ENCODE measurements around the gene DCP1B. TPM values are rescaled to one million over a fixed set of nuclear protein-coding genes. Genes with fewer than 3 reads are reported as not detected.

The DCP1B gene
- total RNA-seq, 1 donor from 2014 or later: 23.3 TPM

GRCh38 chr12:1994429-1995143, 9.7 kb downstream of the DCP1B start:
- TF ChIP-seq CTCF (IDR thresholded peaks at IDR 0.05): no peak
- H3K27me3 ChIP-seq: no peaks in the 10 kb centered on the region
- intact Hi-C loops (cut with DNase I): no loop called here
- peaks cover 8 to 30% of the 10 kb centered on the region in 2 donors for H3K36me3 ChIP-seq
- H3K27ac ChIP-seq: no peak overlapping the region
- no peaks in the 10 kb centered on the region for H3K9me3 ChIP-seq
- no peak for DNase-seq (ENCODE audit: low spot score in 2 of 2)
- H3K4me3 ChIP-seq: no peak overlapping the region
- peaks cover 0 to 2% of the 10 kb centered on the region in 2 donors for H3K4me1 ChIP-seq

- no peak overlapping the region for H3K27ac ChIP-seq
- no peaks in the 10 kb centered on the region for H3K27me3 ChIP-seq
- intact Hi-C loops (cut with DNase I): no loop called here
- peaks cover 14 to 37% of the 10 kb centered on the region in 2 donors for H3K36me3 ChIP-seq
- no peak overlapping the region for H3K4me3 ChIP-seq
- no peak for DNase-seq (ENCODE audit: low spot score in 2 of 2)
- TF ChIP-seq CTCF (IDR thresholded peaks at IDR 0.05): no peak
- H3K9me3 ChIP-seq: no peaks in the 10 kb centered on the region
- peaks cover 0 to 2% of the 10 kb centered on the region in 2 donors for H3K4me1 ChIP-seq
Measured at GRCh38 chr12:1993871-1994371, 10.3 kb downstream of the DCP1B start.

- no peak for TF ChIP-seq CTCF (IDR thresholded peaks at IDR 0.05)
- H3K36me3 ChIP-seq: peaks cover 15 to 38% of the 10 kb centered on the region in 2 donors
- H3K9me3 ChIP-seq: no peaks in the 10 kb centered on the region
- DNase-seq (ENCODE audit: low spot score in 2 of 2): no peak
- no peaks in the 10 kb centered on the region for H3K27me3 ChIP-seq
- H3K4me1 ChIP-seq: peaks cover 0 to 2% of the 10 kb centered on the region in 2 donors
- no peak overlapping the region for H3K27ac ChIP-seq
- H3K4me3 ChIP-seq: no peak overlapping the region
- intact Hi-C loops (cut with DNase I): no loop called here
Measured at GRCh38 chr12:1993341-1993740, 10.9 kb downstream of the DCP1B start.

GRCh38 chr12:1992732-1993131, 11.5 kb downstream of the DCP1B start:
- H3K27me3 ChIP-seq: no peaks in the 10 kb centered on the region
- H3K4me3 ChIP-seq: no peak overlapping the region
- intact Hi-C loops (cut with DNase I): no loop called here
- no peak for DNase-seq (ENCODE audit: low spot score in 2 of 2)
- H3K9me3 ChIP-seq: no peaks in the 10 kb centered on the region
- H3K4me1 ChIP-seq: peaks cover 0 to 2% of the 10 kb centered on the region in 2 donors
- H3K36me3 ChIP-seq: peaks cover 19 to 44% of the 10 kb centered on the region in 2 donors
- no peak for TF ChIP-seq CTCF (IDR thresholded peaks at IDR 0.05)
- H3K27ac ChIP-seq: no peak overlapping the region

- no peak overlapping the region for H3K4me3 ChIP-seq
- H3K27me3 ChIP-seq: no peaks in the 10 kb centered on the region
- DNase-seq (ENCODE audit: low spot score in 2 of 2): no peak
- peaks cover 19 to 49% of the 10 kb centered on the region in 2 donors for H3K36me3 ChIP-seq
- H3K27ac ChIP-seq: no peak overlapping the region
- H3K9me3 ChIP-seq: peaks cover 5 to 16% of the 10 kb centered on the region in 2 donors
- no peak for TF ChIP-seq CTCF (IDR thresholded peaks at IDR 0.05)
- H3K4me1 ChIP-seq: peaks cover 0 to 2% of the 10 kb centered on the region in 2 donors
- intact Hi-C loops (cut with DNase I): no loop called here
Measured at GRCh38 chr12:1989111-1989510, 15.1 kb downstream of the DCP1B start.

All from ascending aorta (tissue), 2 donors.